GM23338 (cell line): Measurements from ENCODE around the gene DAO. TPM values are rescaled to one million over a fixed set of nuclear protein-coding genes. Genes with fewer than 3 reads are reported as not detected.

Experiments used
- ATAC-seq: fragments of 200-7000 bp; cut with Tn5 transposase; 3 replicates; pipeline ENCODE4 v1.9.1; 2020
- DNase-seq: peaks from one replicate; pipeline ENCODE4 v3.0.0-alpha.2; 2015; ENCODE audit warnings: low spot score
- H2AFZ ChIP-seq: fragments of 200-600 bp; sonication (generic); 2 replicates; pipeline ENCODE4 v1.8.0; 2016; ENCODE audit warnings: antibody characterized with exemption, mild to moderate bottlenecking, moderate library complexity
- H3F3A ChIP-seq: fragments of 200-600 bp; sonication (generic); replicated peaks from 2 replicates; pipeline ENCODE4 v1.8.0; 2017; ENCODE audit warnings: antibody characterized with exemption, mixed run types, low read depth
- H3K27ac ChIP-seq: fragments of 200-600 bp; sonication (generic); 2 replicates; pipeline ENCODE4 v1.6.1; 2016; ENCODE audit warnings: low read depth
- H3K27me3 ChIP-seq: fragments of 200-600 bp; sonication (generic); 2 replicates; pipeline ENCODE4 v1.8.0; 2016; ENCODE audit warnings: mild to moderate bottlenecking, mixed run types, moderate library complexity; ENCODE audit not compliant: insufficient read depth
- H3K36me3 ChIP-seq: fragments of 200-600 bp; sonication (generic); 2 replicates; pipeline ENCODE4 v1.8.0; 2016; ENCODE audit warnings: mild to moderate bottlenecking; ENCODE audit not compliant: insufficient read depth
- H3K4me1 ChIP-seq: fragments of 200-600 bp; sonication (generic); 2 replicates; pipeline ENCODE4 v1.8.0; 2016; ENCODE audit warnings: mild to moderate bottlenecking, moderate library complexity; ENCODE audit not compliant: insufficient read depth
- H3K4me2 ChIP-seq: fragments of 200-600 bp; sonication (generic); 2 replicates; pipeline ENCODE4 v1.7.1; 2017; ENCODE audit warnings: mixed run types
- H3K4me3 ChIP-seq: fragments of 200-600 bp; sonication (generic); 2 replicates; pipeline ENCODE4 v1.6.1; 2016; ENCODE audit warnings: mixed run types
- H3K79me2 ChIP-seq: fragments of 200-600 bp; sonication (generic); replicated peaks from 2 replicates; pipeline ENCODE4 v1.8.0; 2017; ENCODE audit warnings: mild to moderate bottlenecking; ENCODE audit not compliant: insufficient read depth
- H3K9me2 ChIP-seq: fragments of 200-600 bp; sonication (generic); 2 replicates; pipeline ENCODE4 v1.8.0; 2017; ENCODE audit not compliant: insufficient read depth
- H4K20me1 ChIP-seq: fragments of 200-600 bp; sonication (generic); replicated peaks from 2 replicates; pipeline ENCODE4 v1.8.0; 2017; ENCODE audit warnings: mild to moderate bottlenecking; ENCODE audit not compliant: insufficient read depth
- H3K27ac Mint-ChIP-seq: 2 replicates; pipeline ENCODE4 v1.8.0; 2020; ENCODE audit warnings: inconsistent platforms, mild to moderate bottlenecking, moderate library complexity, mixed read lengths
- H3K27me3 Mint-ChIP-seq: 3 replicates; pipeline ENCODE4 v1.8.0; 2022; ENCODE audit warnings: low read depth, mild to moderate bottlenecking, moderate library complexity, mixed read lengths, inconsistent platforms; ENCODE audit not compliant: insufficient read depth, poor library complexity
- H3K36me3 Mint-ChIP-seq: 3 replicates; pipeline ENCODE4 v1.8.0; 2021; ENCODE audit warnings: low read depth, mild to moderate bottlenecking, inconsistent platforms, moderate library complexity, mixed read lengths
- H3K4me1 Mint-ChIP-seq: 3 replicates; pipeline ENCODE4 v1.8.0; 2020; ENCODE audit warnings: mild to moderate bottlenecking, inconsistent platforms, mixed read lengths
- H3K4me3 Mint-ChIP-seq: 3 replicates; pipeline ENCODE4 v1.8.0; 2021; ENCODE audit warnings: moderate library complexity, mild to moderate bottlenecking, inconsistent platforms, mixed read lengths
- H3K9me3 Mint-ChIP-seq: 3 replicates; pipeline ENCODE4 v1.8.0; 2020; ENCODE audit warnings: moderate library complexity, mild to moderate bottlenecking, inconsistent platforms, mixed read lengths
- EZH2phosphoT487 ChIP-seq: fragments of 200-600 bp; sonication (generic); IDR thresholded peaks from one replicate; pipeline ENCODE4 v1.8.1; 2018; ENCODE audit warnings: antibody characterized with exemption; ENCODE audit not compliant: unreplicated experiment
- JUNB ChIP-seq: IDR thresholded peaks from one replicate; pipeline ENCODE4 v1.6.1; 2016; ENCODE audit warnings: antibody characterized with exemption; ENCODE audit not compliant: unreplicated experiment
- STAT1 ChIP-seq: IDR thresholded peaks from one replicate; pipeline ENCODE4 v1.6.1; 2016; ENCODE audit warnings: antibody characterized with exemption; ENCODE audit not compliant: unreplicated experiment
- ZNF331 ChIP-seq: fragments of 250-450 bp; sonication (Bioruptor Pico); IDR thresholded peaks from 2 replicates; pipeline ENCODE4 v1.5.0; 2020; ENCODE audit warnings: low read depth, mild to moderate bottlenecking, moderate library complexity
- polyA plus RNA-seq: library from polyadenylated mRNA; unstranded; fragments of >200 nt; fragmentation: Nextera tagmentation; extraction: Ambion mirVana; gene quantifications from 2 replicates; pipeline ENCODE4 v1.2.1, GENCODE V29; 2016
- total RNA-seq: library from RNA; depleted of rRNA; stranded (reverse); fragments of >200 nt; shearing (Covaris generic); gene quantifications from 2 replicates; pipeline ENCODE4 v1.2.3, GENCODE V29; 2014
- TF ChIP-seq, protein P1 (sequence below): IDR thresholded peaks from 2 replicates; pipeline ENCODE4 v1.6.1; 2016; ENCODE audit warnings: antibody characterized with exemption
- TF ChIP-seq, protein P2 (sequence below): fragments of 250-450 bp; sonication (Bioruptor Pico); IDR thresholded peaks from 2 replicates; pipeline ENCODE4 v1.5.0; 2020; ENCODE audit warnings: mild to moderate bottlenecking, moderate library complexity

The DAO gene
- total and polyA plus RNA-seq, 2 experiments from 2014 or later, result not detected

DNA sequence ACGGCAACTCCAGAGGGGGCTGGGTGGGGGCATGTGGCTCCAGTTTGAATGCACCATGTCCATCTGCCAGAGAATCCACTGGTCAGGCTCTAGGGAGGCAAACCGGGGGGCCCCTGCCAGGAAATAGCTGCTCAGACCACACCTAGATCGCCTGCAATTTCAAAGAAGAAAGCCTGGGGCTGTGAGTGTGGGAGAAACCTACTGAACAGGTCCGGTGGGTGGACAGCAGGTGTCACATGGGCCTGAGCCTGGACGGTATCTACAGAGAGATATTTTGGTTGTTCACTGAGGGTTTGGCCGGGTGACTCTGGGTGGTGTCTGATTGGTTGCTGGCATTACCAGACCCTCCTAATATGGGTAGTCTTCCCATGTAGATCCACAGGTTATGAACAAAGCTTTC is 32.0 kb downstream of the DAO start (continued):
- TF ChIP-seq ZNF331 (no peak), STAT1 (no peak)
- TF ChIP-seq, protein P1, sequence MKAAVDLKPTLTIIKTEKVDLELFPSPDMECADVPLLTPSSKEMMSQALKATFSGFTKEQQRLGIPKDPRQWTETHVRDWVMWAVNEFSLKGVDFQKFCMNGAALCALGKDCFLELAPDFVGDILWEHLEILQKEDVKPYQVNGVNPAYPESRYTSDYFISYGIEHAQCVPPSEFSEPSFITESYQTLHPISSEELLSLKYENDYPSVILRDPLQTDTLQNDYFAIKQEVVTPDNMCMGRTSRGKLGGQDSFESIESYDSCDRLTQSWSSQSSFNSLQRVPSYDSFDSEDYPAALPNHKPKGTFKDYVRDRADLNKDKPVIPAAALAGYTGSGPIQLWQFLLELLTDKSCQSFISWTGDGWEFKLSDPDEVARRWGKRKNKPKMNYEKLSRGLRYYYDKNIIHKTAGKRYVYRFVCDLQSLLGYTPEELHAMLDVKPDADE, result no peak

DNA sequence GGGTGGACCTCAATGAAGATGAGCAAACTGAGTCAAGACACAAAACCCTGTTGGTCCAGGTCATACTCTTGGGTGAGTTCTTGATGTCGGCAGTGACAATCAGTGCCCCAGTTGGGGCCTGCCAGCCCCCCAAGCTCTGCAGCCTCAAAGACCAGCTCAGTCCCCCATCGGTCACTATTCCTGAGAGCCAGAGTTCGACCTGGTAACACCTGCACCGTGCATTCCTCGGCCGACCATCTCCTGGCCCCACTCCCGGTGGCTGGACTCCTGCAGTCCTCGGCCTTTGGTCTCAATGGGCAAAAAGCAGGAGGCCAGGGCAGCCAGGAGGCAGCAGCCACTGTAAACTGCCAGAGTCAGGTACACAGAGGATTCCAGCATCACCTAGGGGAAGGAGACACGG is 32.5 kb downstream of the DAO start:
- Histone ChIP-seq H4K20me1 (no peaks in the 10 kb centered on the region), H3K4me3 (no peak overlapping the region), H3K27me3 (no peaks in the 10 kb centered on the region), H3K36me3 (no peaks in the 10 kb centered on the region), H3K4me1 (no peaks in the 10 kb centered on the region), H3K79me2 (no peaks in the 10 kb centered on the region), H3F3A (no peaks in the 10 kb centered on the region), H3K27ac (no peak overlapping the region), H3K9me2 (peaks cover 5% of the 10 kb centered on the region; the same call in 1 of the 2 replicates), H3K4me2 (no peak overlapping the region), H2AFZ (no peak overlapping the region)
- TF ChIP-seq, protein P2, sequence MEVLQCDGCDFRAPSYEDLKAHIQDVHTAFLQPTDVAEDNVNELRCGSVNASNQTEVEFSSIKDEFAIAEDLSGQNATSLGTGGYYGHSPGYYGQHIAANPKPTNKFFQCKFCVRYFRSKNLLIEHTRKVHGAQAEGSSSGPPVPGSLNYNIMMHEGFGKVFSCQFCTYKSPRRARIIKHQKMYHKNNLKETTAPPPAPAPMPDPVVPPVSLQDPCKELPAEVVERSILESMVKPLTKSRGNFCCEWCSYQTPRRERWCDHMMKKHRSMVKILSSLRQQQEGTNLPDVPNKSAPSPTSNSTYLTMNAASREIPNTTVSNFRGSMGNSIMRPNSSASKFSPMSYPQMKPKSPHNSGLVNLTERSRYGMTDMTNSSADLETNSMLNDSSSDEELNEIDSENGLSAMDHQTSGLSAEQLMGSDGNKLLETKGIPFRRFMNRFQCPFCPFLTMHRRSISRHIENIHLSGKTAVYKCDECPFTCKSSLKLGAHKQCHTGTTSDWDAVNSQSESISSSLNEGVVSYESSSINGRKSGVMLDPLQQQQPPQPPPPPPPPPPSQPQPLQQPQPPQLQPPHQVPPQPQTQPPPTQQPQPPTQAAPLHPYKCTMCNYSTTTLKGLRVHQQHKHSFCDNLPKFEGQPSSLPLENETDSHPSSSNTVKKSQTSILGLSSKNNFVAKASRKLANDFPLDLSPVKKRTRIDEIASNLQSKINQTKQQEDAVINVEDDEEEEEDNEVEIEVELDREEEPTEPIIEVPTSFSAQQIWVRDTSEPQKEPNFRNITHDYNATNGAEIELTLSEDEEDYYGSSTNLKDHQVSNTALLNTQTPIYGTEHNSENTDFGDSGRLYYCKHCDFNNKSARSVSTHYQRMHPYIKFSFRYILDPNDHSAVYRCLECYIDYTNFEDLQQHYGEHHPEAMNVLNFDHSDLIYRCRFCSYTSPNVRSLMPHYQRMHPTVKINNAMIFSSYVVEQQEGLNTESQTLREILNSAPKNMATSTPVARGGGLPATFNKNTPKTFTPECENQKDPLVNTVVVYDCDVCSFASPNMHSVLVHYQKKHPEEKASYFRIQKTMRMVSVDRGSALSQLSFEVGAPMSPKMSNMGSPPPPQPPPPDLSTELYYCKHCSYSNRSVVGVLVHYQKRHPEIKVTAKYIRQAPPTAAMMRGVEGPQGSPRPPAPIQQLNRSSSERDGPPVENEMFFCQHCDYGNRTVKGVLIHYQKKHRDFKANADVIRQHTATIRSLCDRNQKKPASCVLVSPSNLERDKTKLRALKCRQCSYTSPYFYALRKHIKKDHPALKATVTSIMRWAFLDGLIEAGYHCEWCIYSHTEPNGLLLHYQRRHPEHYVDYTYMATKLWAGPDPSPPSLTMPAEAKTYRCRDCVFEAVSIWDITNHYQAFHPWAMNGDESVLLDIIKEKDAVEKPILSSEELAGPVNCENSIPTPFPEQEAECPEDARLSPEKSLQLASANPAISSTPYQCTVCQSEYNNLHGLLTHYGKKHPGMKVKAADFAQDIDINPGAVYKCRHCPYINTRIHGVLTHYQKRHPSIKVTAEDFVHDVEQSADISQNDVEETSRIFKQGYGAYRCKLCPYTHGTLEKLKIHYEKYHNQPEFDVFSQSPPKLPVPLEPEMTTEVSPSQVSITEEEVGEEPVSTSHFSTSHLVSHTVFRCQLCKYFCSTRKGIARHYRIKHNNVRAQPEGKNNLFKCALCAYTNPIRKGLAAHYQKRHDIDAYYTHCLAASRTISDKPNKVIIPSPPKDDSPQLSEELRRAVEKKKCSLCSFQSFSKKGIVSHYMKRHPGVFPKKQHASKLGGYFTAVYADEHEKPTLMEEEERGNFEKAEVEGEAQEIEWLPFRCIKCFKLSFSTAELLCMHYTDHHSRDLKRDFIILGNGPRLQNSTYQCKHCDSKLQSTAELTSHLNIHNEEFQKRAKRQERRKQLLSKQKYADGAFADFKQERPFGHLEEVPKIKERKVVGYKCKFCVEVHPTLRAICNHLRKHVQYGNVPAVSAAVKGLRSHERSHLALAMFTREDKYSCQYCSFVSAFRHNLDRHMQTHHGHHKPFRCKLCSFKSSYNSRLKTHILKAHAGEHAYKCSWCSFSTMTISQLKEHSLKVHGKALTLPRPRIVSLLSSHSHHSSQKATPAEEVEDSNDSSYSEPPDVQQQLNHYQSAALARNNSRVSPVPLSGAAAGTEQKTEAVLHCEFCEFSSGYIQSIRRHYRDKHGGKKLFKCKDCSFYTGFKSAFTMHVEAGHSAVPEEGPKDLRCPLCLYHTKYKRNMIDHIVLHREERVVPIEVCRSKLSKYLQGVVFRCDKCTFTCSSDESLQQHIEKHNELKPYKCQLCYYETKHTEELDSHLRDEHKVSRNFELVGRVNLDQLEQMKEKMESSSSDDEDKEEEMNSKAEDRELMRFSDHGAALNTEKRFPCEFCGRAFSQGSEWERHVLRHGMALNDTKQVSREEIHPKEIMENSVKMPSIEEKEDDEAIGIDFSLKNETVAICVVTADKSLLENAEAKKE, result no peak
- TF ChIP-seq JUNB (no peak), EZH2phosphoT487 (no peak)
- ATAC-seq (no peak), DNase-seq (no peak)
- Mint-ChIP-seq H3K27me3 (peaks cover 8% of the 10 kb centered on the region), H3K4me1 (peaks cover 6% of the 10 kb centered on the region; the same call in 1 of the 3 replicates), H3K36me3 (no peaks in the 10 kb centered on the region), H3K9me3 (no peaks in the 10 kb centered on the region), H3K4me3 (no peak overlapping the region), H3K27ac (no peak overlapping the region)
